ENCODE results near the gene LRRTM1.
A peak's percentile ranks its signal among the peaks of the same experiment; 100 is the strongest.

LRRTM1 gene

GRCh38 chr2:80302314-80303005 is 2.1 kb downstream of the LRRTM1 start:
- DNase-seq: no peak

GRCh38 chr2:80302001-80302313 is 2.6 kb downstream of the LRRTM1 start:
- no peak for DNase-seq

DNA sequence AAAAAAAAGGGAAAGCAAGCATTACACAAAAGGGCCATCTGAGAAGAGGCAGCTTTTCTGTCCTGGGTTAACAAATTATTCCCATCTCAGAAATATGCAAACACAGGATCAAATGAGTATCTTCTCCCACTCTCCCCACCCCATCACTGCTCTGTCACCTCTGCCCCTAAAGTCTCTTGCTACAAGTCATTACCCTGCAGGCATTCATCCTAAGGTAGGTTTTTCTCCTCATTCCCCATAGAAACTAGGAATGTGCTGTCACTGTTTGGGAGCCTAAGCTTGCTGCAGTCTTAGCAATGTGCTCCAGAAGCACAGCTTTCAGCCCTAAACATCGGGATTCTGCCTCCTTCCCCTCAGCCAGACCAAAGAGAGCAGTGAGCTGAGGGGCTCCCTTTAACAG is 3.6 kb downstream of the LRRTM1 start:
- DNase-seq: no peak

- DNase-seq: no peak
Observed at GRCh38 chr2:80300346-80300745, 4.2 kb downstream of the LRRTM1 start.

- DNase-seq: no peak
Observed at GRCh38 chr2:80299661-80300060, 4.9 kb downstream of the LRRTM1 start.

DNA sequence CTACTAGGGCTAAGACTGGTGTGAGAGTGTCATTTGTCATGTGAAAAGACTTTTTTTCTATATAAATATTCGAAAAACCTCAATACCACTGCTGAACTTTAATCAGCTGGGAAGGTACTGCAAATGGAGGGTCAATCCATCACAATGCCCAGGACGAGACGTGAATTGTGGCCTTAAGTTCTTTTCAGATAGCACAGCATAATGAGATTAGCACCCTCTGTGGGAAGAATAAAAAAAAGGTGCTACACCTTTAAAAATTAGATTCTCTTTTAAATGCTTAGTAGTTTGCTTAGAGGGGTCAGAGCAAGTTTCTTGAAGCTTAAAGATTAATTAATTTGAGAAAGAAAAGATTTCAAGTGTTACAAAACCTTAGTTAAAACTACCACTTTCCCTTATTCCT is 5.6 kb downstream of the LRRTM1 start:
- no peak for DNase-seq

- no peak for DNase-seq
Observed at GRCh38 chr2:80293039-80293438, 11.5 kb downstream of the LRRTM1 start.

- no peak for DNase-seq
Observed at GRCh38 chr2:80292474-80292873, 12.1 kb downstream of the LRRTM1 start.

DNA sequence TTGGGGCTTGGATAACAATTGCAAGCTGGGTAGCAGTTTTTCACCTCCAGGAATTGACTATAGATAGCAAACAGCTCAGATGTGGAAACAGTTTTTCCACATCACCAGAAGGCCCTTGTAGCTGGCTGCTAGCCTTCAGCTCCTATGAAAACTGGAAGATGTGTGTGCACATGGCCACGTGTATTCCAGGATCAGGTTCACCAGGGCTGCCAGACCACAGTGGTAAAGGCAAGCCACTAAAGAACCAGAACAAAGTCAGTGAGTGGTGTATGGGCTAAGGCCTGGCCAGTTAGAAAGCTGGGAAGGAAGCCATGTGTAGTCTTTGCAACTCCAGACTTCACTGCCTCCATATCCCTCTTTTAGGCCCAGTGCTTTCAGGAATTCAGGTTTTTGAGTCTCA is 12.9 kb downstream of the LRRTM1 start:
- no peak for DNase-seq

DNA sequence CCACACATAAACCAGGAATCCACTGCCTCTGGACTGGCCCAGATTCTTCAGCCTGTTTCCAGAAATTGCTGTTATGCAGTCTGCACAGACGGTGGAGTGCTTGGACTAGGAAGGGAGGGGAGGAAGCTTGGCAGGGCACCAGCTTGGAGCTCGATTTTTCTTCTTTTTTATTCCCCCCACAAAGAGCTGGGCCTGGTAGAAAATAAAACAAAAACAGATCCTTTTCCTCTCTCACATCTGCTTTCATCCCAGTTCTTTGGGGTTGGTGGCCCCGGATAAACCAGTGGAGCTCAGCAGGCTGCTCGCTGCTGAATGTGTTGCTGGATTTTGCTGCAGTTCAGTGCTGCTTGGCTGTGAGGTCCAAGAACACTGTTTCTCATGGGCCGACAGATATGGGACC is 16.0 kb downstream of the LRRTM1 start:
- DNase-seq: peak; percentile 46

GRCh38 chr2:80281049-80281448 is 23.5 kb downstream of the LRRTM1 start:
- no peak for DNase-seq

DNA sequence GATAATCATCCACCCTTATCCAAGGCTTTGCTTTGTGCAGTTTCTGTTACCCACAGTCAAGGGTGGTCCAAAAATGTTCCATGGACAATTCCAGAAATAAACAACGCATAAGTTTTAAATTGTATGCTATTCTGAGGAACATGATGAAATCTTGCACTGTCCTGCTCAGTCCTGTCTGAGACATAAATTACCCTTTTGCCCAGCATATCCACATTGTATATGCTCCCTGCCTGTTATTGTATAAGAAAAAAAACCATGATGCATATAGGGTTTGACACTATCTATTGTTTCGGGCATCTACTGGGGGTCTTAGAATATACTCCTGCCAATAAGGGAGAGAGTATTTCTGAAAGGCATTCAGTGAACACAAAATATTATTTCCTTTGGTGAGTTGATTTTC is 24.0 kb downstream of the LRRTM1 start:
- no peak for DNase-seq

- DNase-seq: no peak
Observed at GRCh38 chr2:80269806-80270205, 34.7 kb downstream of the LRRTM1 start.

GRCh38 chr2:80266231-80266630 is 38.3 kb downstream of the LRRTM1 start:
- no peak for DNase-seq

GRCh38 chr2:80259292-80259691 is 45.3 kb downstream of the LRRTM1 start:
- DNase-seq: no peak

GRCh38 chr2:80258793-80259192 is 45.8 kb downstream of the LRRTM1 start:
- DNase-seq: no peak

- DNase-seq: no peak
Observed at GRCh38 chr2:80258341-80258740, 46.2 kb downstream of the LRRTM1 start.

- DNase-seq: no peak
Observed at GRCh38 chr2:80257450-80257849, 47.1 kb downstream of the LRRTM1 start.

- no peak for DNase-seq
Observed at GRCh38 chr2:80256782-80257167, 47.8 kb downstream of the LRRTM1 start.

DNA sequence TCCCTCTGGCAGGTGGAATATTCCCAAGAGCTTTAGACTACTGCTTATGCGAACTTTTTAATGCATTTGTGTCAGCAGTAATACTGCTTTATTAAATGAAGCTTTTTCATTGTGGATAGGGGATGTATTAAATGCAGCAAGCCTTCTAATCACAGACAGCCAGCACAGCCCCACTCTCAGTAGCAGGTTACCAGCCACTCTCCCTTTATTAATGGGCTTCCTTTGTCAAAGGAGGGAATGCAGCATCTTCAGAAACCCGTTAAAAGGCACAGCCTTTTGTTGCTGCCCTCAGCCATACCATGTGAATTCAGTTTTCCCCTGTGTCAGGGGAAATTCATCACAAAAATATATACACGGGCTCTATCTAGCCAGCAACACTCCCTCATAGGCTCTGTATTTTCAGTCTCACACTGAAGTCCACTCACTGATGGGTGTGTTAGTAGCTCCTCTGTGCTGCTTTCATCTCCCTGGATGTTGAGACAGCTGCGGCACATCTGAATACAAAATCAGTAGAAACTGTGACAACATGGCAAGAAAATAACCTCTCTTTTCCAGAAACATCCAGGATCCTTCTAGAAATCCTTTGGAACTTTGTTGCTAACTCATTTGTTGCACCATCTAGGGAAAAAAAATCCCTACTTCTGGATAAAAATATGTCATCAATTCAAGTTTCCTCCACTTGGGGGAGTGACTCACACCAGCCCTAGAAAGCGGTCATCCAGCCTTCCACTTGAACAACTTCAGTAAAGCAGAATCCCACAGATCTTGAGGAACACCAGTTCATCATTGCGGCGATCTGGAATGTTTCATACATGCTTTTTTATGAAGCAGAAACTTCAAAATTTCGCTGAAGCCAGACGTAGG is 48.4 kb downstream of the LRRTM1 start:
- DNase-seq: peak; percentile 34

DNA sequence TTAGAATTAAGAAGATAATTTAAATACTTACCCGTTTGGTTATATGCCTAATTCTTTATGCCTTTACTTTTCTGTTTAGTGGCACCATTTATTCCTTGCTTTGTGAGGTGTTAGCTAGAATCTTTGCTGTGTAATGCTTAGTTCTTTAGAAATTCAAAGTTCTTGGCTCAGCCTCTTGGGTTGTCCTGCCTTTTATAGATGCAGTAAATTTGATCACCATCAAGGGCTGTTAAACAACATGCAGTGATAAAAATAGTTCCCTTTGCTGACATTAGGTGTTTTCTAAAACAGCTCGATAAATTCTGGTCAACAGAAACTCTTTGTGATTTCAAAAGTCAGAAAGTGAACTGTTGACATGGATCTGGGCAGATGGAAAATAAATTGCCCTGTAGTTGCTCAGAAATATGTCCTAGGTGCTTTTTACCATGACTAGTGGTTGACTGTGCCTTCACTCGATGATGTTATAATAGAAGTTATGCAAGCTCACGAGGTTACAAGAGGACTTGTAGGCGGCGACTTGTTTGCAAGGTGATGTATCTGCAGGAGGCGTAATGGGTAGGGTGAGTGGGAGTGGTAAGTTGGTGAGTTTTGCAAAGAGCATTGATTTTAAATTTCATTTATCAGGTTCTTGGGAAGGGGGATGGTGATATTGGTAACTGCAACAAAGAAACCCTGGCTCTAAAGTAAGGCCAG is 52.1 kb downstream of the LRRTM1 start:
- DNase-seq: no peak

Data from fibroblast of upper back skin (primary cell).